ENCODE data around the gene FGD3. TPM values are rescaled to one million over a fixed set of nuclear protein-coding genes. Genes with fewer than 3 reads are reported as not detected.

Gene FGD3
- total and polyA plus RNA-seq, 9 of the 15 experiments (the other 6 are each of a cell fraction or from before 2014, with no cell fraction given): 0.07 to 1.3 (median 0.29) TPM

DNA sequence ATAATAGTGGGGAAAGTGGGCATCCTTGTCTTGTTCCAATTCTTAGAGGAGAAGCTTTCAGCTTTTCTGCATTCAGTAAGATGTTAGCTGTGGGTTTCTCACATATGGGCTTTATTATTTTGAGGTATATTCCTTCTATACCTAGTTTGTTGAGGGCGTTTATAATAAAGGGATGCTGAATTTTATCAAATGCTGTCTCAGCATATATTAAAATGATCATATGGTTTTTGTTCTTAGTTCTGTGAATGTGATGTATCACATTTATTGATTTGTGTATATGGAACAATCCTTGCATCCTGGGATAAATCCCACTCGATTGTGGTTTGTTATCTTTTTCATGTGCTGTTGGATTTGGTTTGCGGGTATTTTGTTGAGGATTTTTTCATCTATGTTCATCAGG is 43.1 kb downstream of the FGD3 start (continued):
- TF ChIP-seq, protein P1, sequence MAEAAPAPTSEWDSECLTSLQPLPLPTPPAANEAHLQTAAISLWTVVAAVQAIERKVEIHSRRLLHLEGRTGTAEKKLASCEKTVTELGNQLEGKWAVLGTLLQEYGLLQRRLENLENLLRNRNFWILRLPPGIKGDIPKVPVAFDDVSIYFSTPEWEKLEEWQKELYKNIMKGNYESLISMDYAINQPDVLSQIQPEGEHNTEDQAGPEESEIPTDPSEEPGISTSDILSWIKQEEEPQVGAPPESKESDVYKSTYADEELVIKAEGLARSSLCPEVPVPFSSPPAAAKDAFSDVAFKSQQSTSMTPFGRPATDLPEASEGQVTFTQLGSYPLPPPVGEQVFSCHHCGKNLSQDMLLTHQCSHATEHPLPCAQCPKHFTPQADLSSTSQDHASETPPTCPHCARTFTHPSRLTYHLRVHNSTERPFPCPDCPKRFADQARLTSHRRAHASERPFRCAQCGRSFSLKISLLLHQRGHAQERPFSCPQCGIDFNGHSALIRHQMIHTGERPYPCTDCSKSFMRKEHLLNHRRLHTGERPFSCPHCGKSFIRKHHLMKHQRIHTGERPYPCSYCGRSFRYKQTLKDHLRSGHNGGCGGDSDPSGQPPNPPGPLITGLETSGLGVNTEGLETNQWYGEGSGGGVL (CRISPR knock-in tag; IDR thresholded peaks at IDR 0.05): no peak
- TF ChIP-seq ZNF239 (CRISPR knock-in tag; IDR thresholded peaks at IDR 0.05) (no peak), MAFF (IDR thresholded peaks at IDR 0.05; ENCODE audit: low read length) (peak; percentile 69), BHLHE40 (IDR thresholded peaks at IDR 0.05; ENCODE audit: low read length) (no peak), SPI1 (IDR thresholded peaks at IDR 0.05; ENCODE audit: borderline replicate concordance, low read depth, low read length) (no peak), ZNF77 (CRISPR knock-in tag; IDR thresholded peaks at IDR 0.05) (no peak), PTTG1 (tag; IDR thresholded peaks at IDR 0.05; ENCODE audit: low read depth) (no peak), SP2 (IDR thresholded peaks at IDR 0.05; ENCODE audit: extremely low read depth, low read depth, low read length, poor library complexity, severe bottlenecking) (no peak), MAFG (tag; conservative IDR thresholded peaks at IDR 0.05) (peak; percentile 72), ZNF311 (CRISPR knock-in tag; IDR thresholded peaks at IDR 0.05) (no peak), HMG20A (CRISPR knock-in tag; conservative IDR thresholded peaks at IDR 0.05) (no peak), TAL1 (IDR thresholded peaks at IDR 0.05) (no peak), C11orf30 (IDR thresholded peaks at IDR 0.05; ENCODE audit: low read depth) (peak; percentile 69; the same call in 1 of the 2 replicates), NFYB (IDR thresholded peaks at IDR 0.05; ENCODE audit: extremely low read depth, insufficient read length) (no peak), ZSCAN32 (CRISPR knock-in tag; IDR thresholded peaks at IDR 0.05) (no peak), RBM39 (optimal IDR thresholded peaks at IDR 0.05; ENCODE audit: low read depth, low read length) (no peak), ZC3H4 (CRISPR knock-in tag; IDR thresholded peaks at IDR 0.05; ENCODE audit: borderline replicate concordance) (no peak), ZKSCAN1 (IDR thresholded peaks at IDR 0.05; ENCODE audit: low read depth, low read length) (no peak), SIX5 (IDR thresholded peaks at IDR 0.05; ENCODE audit: borderline replicate concordance in 1 of 2, insufficient read depth in 1 of 2, low read depth in 1 of 2, low read length in 2 of 2) (no peak)
- TF ChIP-seq, protein P2, sequence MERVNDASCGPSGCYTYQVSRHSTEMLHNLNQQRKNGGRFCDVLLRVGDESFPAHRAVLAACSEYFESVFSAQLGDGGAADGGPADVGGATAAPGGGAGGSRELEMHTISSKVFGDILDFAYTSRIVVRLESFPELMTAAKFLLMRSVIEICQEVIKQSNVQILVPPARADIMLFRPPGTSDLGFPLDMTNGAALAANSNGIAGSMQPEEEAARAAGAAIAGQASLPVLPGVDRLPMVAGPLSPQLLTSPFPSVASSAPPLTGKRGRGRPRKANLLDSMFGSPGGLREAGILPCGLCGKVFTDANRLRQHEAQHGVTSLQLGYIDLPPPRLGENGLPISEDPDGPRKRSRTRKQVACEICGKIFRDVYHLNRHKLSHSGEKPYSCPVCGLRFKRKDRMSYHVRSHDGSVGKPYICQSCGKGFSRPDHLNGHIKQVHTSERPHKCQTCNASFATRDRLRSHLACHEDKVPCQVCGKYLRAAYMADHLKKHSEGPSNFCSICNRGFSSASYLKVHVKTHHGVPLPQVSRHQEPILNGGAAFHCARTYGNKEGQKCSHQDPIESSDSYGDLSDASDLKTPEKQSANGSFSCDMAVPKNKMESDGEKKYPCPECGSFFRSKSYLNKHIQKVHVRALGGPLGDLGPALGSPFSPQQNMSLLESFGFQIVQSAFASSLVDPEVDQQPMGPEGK (CRISPR knock-in tag; IDR thresholded peaks at IDR 0.05; ENCODE audit: borderline replicate concordance): no peak
- TF ChIP-seq, protein P3, sequence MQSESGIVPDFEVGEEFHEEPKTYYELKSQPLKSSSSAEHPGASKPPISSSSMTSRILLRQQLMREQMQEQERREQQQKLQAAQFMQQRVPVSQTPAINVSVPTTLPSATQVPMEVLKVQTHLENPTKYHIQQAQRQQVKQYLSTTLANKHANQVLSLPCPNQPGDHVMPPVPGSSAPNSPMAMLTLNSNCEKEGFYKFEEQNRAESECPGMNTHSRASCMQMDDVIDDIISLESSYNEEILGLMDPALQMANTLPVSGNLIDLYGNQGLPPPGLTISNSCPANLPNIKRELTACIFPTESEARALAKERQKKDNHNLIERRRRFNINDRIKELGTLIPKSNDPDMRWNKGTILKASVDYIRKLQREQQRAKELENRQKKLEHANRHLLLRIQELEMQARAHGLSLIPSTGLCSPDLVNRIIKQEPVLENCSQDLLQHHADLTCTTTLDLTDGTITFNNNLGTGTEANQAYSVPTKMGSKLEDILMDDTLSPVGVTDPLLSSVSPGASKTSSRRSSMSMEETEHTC (IDR thresholded peaks at IDR 0.05): no peak
- TF ChIP-seq, protein P4, sequence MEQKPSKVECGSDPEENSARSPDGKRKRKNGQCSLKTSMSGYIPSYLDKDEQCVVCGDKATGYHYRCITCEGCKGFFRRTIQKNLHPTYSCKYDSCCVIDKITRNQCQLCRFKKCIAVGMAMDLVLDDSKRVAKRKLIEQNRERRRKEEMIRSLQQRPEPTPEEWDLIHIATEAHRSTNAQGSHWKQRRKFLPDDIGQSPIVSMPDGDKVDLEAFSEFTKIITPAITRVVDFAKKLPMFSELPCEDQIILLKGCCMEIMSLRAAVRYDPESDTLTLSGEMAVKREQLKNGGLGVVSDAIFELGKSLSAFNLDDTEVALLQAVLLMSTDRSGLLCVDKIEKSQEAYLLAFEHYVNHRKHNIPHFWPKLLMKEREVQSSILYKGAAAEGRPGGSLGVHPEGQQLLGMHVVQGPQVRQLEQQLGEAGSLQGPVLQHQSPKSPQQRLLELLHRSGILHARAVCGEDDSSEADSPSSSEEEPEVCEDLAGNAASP (IDR thresholded peaks at IDR 0.05): no peak
- TF ChIP-seq, protein P5, sequence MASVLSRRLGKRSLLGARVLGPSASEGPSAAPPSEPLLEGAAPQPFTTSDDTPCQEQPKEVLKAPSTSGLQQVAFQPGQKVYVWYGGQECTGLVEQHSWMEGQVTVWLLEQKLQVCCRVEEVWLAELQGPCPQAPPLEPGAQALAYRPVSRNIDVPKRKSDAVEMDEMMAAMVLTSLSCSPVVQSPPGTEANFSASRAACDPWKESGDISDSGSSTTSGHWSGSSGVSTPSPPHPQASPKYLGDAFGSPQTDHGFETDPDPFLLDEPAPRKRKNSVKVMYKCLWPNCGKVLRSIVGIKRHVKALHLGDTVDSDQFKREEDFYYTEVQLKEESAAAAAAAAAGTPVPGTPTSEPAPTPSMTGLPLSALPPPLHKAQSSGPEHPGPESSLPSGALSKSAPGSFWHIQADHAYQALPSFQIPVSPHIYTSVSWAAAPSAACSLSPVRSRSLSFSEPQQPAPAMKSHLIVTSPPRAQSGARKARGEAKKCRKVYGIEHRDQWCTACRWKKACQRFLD (CRISPR knock-in tag; IDR thresholded peaks at IDR 0.05): no peak

Measured in K562 (cell line).